Stimulated activated CD4-positive, alpha-beta T cell treated with anti-CD3 and anti-CD28 coated beads, Interleukin-4, amount 100 ng/mL, for 48 hours (primary cell): ENCODE measurements around the gene CFAP119.
A peak's percentile ranks its signal among the peaks of the same experiment; 100 is the strongest.

ENCODE experiments used
- DNase-seq, 2 donors: peaks; one replicate each; pipeline ENCODE4 v3.0.0-alpha.2; 2020; ENCODE audit warnings: low read depth in 2 of 2

Gene CFAP119

DNA sequence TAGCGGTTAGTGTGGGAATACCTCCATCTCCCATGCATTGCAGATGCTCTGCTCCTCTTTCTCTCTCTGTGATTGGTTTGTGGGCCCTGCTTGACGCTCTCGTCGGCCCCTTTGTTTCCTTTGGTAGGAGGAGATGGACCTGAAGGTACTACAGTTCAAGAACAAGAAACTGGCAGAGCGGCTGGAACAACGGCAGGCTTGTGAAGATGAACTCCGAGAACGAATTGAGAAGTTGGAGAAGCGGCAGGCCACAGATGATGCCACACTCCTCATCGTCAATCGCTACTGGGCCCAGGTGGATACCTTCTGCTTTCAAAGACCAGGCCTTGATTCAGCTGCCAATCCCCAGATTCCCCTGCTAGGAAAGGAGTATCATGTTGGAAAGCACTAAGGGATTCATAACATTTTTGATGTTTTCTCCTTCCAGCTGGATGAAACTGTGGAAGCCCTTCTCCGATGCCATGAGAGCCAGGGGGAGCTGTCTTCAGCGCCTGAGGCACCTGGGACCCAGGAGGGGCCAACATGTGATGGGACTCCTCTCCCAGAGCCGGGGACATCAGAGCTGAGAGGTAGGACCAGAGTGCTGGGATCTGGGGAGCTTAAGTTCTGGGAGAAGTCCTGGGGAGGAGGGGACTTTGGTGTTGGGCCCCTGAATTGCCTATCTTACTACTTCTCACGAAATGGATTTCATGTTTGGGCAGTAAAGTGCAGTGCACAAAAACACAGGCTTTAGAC is 1.3 kb upstream of the CFAP119 start:
- no peak for DNase-seq

DNA sequence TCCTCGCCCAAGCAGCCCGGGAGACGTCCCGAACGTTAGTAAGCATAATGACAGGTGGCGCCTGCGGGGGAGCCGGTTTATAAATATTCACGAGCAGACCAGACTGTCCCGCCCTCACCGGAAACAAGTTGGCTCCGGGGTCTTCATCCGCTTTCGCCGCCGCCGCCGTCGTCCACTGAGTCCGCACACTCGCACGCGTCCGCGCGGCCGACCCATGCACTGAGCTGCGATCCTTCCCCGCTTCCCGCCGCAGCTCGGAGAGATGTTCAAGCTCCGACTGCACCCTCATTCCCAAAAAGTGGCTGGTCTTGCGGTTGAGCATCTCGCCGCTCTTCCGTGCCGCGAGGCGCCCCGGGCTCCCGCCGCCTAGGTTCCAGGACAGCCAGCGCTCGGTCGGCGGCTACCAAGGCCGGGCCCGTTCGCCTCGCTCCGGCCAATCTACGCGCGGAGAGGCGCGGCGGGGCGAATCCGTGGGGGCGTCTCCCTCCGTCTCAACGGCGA is 385 bp downstream of the CFAP119 start:
- peak in 1 of 2 donors; percentile 27 for DNase-seq

DNA sequence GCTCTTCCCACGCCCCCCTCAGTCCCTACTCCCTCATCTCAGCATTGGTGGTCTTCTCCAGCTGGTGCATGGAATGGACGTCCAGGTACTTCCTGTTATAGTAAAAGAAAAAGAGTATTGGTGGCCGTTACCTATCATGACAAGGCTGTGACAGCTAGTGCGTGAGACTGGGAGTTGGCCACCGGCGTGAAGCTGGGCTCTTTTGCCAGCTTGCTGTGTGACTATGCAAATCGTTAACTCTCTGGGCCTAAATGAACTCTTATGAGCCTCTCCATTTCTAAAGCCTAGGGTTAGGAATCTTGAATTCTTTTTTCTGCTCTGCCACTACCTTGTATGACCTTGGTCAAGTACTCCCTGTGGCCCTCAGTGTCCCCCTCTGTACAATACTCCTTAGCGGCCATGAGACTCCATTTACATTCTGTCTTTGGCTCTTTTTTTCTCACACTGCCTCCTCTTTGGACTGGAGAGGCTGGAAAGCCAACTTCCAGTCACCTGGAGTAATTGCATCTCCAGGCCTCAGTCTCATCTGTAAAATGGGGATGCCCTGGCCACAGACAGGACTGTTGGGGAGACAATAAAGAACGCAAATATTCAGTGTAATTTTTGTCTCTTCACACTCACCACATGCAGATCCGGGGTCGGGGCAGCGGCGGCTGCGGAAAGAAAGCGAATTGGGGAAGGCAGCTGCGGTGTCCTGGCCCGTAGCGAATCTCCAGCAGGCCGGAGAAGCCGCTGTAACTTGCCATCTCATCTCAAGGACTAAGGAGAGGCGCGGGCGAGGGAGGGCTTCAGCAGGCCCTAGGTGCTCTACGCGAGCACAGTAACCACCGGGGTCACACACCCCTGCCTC is 1.1 kb downstream of the CFAP119 start:
- DNase-seq, result no peak

GRCh38 chr16:30760001-30760559 is 1.8 kb downstream of the CFAP119 start:
- DNase-seq, result no peak

- DNase-seq, result no peak
Observed at GRCh38 chr16:30758988-30759491, 2.8 kb downstream of the CFAP119 start.

DNA sequence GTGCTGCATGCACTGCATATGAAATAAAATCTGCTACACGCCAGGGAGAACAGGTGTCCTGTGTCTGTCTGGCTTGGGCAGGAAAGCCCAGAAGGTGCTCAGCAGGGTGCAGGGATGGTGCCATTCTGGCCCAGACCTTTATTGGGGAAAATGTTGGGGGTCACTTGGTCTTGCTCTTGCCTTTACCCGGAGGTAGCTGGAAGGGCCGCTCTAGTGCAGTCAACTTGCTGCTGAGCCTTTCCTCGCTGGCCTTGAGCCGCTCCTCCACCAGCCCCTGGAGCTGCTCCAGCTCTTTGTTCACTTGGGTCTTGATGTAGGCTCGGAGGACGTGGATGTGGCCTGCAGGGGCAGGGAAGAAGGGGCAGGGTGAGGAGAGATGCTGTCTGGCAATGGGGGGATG is 4.5 kb downstream of the CFAP119 start:
- no peak for DNase-seq

DNA sequence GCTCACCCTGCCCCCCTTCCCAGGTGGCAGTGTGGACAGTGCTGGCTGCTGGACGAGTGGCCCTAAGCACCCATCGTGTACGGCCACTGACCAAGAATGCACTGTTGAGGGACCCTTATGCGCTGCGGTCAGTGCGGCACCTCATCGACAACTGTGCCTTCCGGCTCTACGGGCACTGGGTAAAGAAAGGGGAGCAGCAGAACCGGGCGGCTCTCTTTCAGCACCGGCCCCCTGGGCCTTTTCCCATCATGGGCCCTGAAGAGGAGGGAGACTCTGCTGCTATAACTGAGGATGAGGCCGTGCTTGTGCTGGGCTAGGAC is 5.1 kb downstream of the CFAP119 start:
- no peak for DNase-seq

DNA sequence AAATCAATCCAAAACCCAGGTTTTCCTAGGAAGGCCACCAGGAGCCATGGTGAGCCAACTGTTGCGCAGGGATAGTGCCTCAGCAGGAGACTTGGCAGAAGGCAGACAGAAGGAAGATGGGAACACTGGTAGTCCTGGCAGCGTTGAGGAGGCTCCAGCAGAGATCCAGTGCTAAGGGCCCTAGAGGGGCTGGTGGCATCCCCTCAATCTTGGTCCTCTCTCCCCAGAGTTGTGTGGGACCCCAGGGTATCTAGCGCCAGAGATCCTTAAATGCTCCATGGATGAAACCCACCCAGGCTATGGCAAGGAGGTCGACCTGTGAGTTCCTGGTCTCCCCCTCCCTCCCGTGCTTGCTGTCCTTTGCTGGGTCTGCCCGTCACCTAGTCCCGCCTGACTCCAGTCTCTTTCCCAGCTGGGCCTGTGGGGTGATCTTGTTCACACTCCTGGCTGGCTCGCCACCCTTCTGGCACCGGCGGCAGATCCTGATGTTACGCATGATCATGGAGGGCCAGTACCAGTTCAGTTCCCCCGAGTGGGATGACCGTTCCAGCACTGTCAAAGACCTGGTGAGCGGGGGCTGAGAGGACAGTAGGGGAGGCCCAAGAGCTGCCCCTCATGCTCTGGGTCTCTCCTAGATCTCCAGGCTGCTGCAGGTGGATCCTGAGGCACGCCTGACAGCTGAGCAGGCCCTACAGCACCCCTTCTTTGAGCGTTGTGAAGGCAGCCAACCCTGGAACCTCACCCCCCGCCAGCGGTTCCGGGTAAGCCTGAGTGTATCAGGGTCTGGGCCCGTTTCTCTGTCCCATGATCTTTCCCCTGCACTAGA is 5.7 kb downstream of the CFAP119 start:
- no peak for DNase-seq

GRCh38 chr16:30753596-30753995 is 8.3 kb downstream of the CFAP119 start:
- no peak for DNase-seq

GRCh38 chr16:30750876-30751465 is 10.9 kb downstream of the CFAP119 start:
- no peak for DNase-seq

DNA sequence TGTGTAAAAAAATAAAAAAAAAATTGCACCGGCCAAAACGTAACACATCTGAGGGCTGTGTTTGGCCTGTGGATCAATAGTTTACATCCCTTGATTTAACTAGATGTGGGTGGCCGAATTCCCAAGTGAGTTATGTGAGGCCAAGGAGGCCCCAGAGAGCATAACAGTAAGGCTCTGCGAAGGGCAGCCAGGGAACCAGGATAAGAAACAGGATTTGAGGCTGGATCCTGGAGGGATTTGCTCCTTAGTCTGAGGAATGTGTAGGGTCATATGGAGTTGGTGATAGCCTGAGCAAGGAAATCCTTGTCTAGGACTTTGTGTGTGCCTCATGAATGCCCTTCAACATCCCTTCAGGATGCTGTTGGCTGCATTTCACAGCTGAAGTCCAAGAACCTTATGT is 11.7 kb downstream of the CFAP119 start:
- DNase-seq, result no peak

- peak in 1 of 2 donors; percentile 4 for DNase-seq
Observed at GRCh38 chr16:30748634-30749445, 13.0 kb downstream of the CFAP119 start.

DNA sequence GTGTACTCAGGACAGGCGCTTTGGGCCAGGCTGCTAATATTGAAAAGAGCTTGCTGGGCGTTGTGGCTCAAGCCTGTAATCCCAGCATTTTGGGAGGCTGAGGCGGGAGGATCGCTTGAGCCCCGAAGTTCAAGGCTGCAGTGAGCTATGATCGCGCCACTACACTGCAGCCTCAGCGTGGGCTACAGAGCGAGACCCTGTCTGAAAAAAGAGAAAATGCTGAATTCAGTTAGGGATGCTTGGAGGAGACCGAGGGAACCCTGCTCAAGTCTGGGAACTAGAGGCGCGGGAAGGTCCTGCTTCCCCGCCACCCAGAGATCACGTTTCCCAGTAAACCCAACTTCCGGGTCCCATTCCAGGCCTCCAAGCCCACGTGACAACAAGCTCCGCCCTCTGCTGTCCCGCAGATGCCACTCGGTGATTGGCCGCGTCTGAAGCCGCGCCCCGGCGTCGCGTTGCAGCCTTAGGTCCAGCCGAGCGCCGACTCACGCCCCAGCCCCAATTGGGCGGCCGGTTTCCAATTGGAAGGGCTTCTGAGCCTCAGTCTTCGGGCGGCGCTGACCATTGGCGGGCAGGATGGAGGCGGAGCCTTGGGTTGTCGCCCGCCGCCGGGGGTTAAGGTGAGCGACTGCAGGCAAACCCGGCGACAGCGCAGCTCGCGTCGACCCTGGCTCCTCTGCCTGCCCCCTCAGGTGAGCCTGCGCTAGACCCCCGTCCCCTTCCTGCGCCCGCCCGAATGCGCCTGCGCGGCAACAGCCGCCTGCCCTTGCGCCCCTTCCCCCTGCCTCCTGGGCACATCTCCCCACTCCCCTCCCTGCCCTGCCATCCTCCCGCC is 13.8 kb downstream of the CFAP119 start, which contains the start of gene PHKG2:
TSS of gene PHKG2 (plus strand) at position 627 of the 835 bp plus-strand sequence. CDS start 396 bp downstream, outside the sequence.
- peak; percentile 95 to 98 for DNase-seq

DNA sequence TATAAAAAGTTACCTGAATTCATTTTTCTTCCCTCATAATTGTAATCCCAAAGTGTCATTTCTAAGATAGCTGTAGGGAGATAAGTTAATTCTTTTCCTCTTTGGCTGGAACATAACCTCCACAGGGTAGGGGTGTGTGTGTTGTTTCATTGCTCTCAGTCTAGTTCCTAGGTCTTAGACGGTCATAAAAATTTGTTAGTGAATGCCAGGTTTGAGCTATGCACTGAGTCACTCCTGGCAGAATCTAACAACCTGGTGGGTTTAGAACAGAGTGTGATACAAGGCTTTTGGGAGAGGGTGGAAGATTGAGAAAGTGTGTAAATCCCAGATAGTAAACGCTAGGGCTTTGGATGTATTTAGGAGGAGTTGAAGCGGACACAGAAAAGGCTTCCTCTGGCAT is 14.5 kb downstream of the CFAP119 start:
- DNase-seq, result no peak

GRCh38 chr16:30746638-30747175 is 15.2 kb downstream of the CFAP119 start:
- no peak for DNase-seq

- DNase-seq, result no peak
Observed at GRCh38 chr16:30745082-30745481, 16.8 kb downstream of the CFAP119 start.

- DNase-seq, result no peak
Observed at GRCh38 chr16:30744183-30744582, 17.7 kb downstream of the CFAP119 start.

- no peak for DNase-seq
Observed at GRCh38 chr16:30743716-30744115, 18.1 kb downstream of the CFAP119 start.

DNA sequence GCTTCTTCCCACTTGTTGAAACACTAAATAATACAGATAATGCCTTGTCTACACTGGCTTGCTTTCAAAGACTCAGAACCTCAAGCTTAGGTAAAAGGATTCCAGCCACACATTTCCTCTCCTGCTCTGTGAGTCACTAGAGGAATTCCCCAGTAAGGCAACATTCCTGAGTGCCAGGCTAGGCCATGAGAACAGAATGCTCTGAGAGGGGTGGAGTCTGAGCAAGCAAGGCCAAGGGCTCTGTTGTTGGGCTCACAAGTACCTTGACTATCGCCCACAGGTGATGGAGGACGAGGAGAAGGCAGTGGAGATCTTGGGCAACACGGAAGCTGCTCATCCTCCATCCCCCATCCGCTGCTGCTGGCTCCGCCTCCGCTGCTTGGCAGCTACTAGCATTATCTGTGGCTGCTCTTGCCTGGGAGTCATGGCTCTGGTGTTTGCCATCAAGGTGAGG is 20.4 kb downstream of the CFAP119 start:
- no peak for DNase-seq
